MV-4-11 (cell line): ENCODE results near the gene CTSD.
"Not testable (repeated sequence)": the region's sequence is repeated elsewhere in the genome, so short reads cannot be mapped to it uniquely, and the experiment has no call there.

Source experiments
- DNase-seq: peaks from one replicate; lab custom pipeline; 2025; lab: John Stamatoyannopoulos, UW

The CTSD gene

GRCh38 chr11:1763796-1764661 lies at the start of gene CTSD:
Gene CTSD (minus strand): TSS chr11:1763927. CDS start chr11:1763859, 68 bp downstream.
- DNase-seq: peak; percentile 59

GRCh38 chr11:1813356-1813755 lies 49.6 kb upstream of the CTSD start:
- DNase-seq: not testable (repeated sequence)

- DNase-seq: no peak
These were observed 49.1 kb upstream of the CTSD start for GRCh38 chr11:1812801-1813200.

GRCh38 chr11:1812274-1812673 lies 48.5 kb upstream of the CTSD start:
- DNase-seq: no peak

GRCh38 chr11:1810761-1811160 lies 47.0 kb upstream of the CTSD start:
- peak; percentile 89 for DNase-seq

GRCh38 chr11:1807264-1807995 lies 43.7 kb upstream of the CTSD start:
- DNase-seq: no peak

- no peak for DNase-seq
These were observed 41.8 kb upstream of the CTSD start for GRCh38 chr11:1805525-1805924.

- DNase-seq: not testable (repeated sequence)
These were observed 40.2 kb upstream of the CTSD start for GRCh38 chr11:1803835-1804519.

GRCh38 chr11:1803246-1803645 lies 39.5 kb upstream of the CTSD start:
- DNase-seq: no peak

GRCh38 chr11:1797391-1798125 lies 33.8 kb upstream of the CTSD start:
- no peak for DNase-seq

- no peak for DNase-seq
These were observed 32.8 kb upstream of the CTSD start for GRCh38 chr11:1796413-1797011.

GRCh38 chr11:1793081-1793480 lies 29.4 kb upstream of the CTSD start:
- DNase-seq: no peak

GRCh38 chr11:1792461-1792860 lies 28.7 kb upstream of the CTSD start:
- peak; percentile 73 for DNase-seq

- DNase-seq: no peak
These were observed 28.2 kb upstream of the CTSD start for GRCh38 chr11:1791912-1792311.

GRCh38 chr11:1786466-1786865 lies 22.7 kb upstream of the CTSD start:
- no peak for DNase-seq

GRCh38 chr11:1785749-1786413 lies 22.2 kb upstream of the CTSD start:
- peak; percentile 89 for DNase-seq

- no peak for DNase-seq
These were observed 21.3 kb upstream of the CTSD start for GRCh38 chr11:1784761-1785650.

GRCh38 chr11:1783725-1784529 lies 20.2 kb upstream of the CTSD start:
- DNase-seq: no peak
